Measurements from ENCODE around the gene SPTBN4.

SPTBN4 gene

GRCh38 chr19:40570313-40571004 lies 103.7 kb downstream of the SPTBN4 start:
- Histone ChIP-seq H2BK15ac (ENCODE audit: low read depth, poor library complexity, severe bottlenecking) (peak overlapping the region; percentile 99), H2AK5ac (ENCODE audit: low read length, severe bottlenecking) (peak overlapping the region; percentile 61), H3K14ac (ENCODE audit: low read length in 2 of 2) (peak overlapping the region in 1 of 2 experiments; percentile 37), H3K18ac (ENCODE audit: low read depth in 1 of 2, low read length in 2 of 2) (peak overlapping the region; percentile 87 to 99), H3K36me3 (ENCODE audit: control insufficient read depth in 1 of 2, insufficient read depth in 2 of 2, low read depth in 1 of 2, low read length in 2 of 2) (no peaks in the 10 kb centered on the region), H3K4ac (ENCODE audit: low read depth in 1 of 2, low read length in 2 of 2) (peak overlapping the region; percentile 62 to 94), H3K9me3 (ENCODE audit: control insufficient read depth, low read length) (no peaks in the 10 kb centered on the region), H2BK12ac (ENCODE audit: low read length in 2 of 2) (peak overlapping the region; percentile 59 to 78), H4K8ac (ENCODE audit: low read length) (peak overlapping the region; percentile 98), H3K4me2 (ENCODE audit: low read length, poor library complexity, severe bottlenecking) (peak overlapping the region; percentile 96), H2BK120ac (ENCODE audit: low read depth, low read length) (peak overlapping the region; percentile 96), H3K9ac (ENCODE audit: low read length) (peak overlapping the region; percentile 96), H2AFZ (ENCODE audit: low read depth, low read length) (peak overlapping the region; percentile 59), H3K27me3 (ENCODE audit: control insufficient read depth in 1 of 2, insufficient read depth in 1 of 2, low read length in 2 of 2) (peaks cover 10 to 31% of the 10 kb centered on the region in 2 experiments), H3K4me1 (ENCODE audit: control insufficient read depth, insufficient read depth, low read depth, low read length) (peaks cover 18% of the 10 kb centered on the region), H3K79me1 (replicated peaks; ENCODE audit: low read length, poor library complexity, severe bottlenecking) (no peaks in the 10 kb centered on the region), H3K23ac (ENCODE audit: low read length in 2 of 2) (no peak overlapping the region), H3K4me3 (ENCODE audit: insufficient read depth in 1 of 2, low read depth in 1 of 2, low read length in 2 of 2) (peak overlapping the region; percentile 76 to 80), H3K27ac (ENCODE audit: low read length, poor library complexity, severe bottlenecking) (peak overlapping the region; percentile 68), H4K91ac (ENCODE audit: low read length) (peak overlapping the region; percentile 98), H2BK5ac (ENCODE audit: low read depth, low read length, poor library complexity, severe bottlenecking) (peak overlapping the region; percentile 85)
- DNase-seq: peak; percentile 99
- WGBS: under 1% methylated on average over 53 of the region's 53 CpGs

GRCh38 chr19:40571005-40571318 lies 104.2 kb downstream of the SPTBN4 start:
- no peak overlapping the region for H3K9ac ChIP-seq (ENCODE audit: low read length)
- peak overlapping the region in 1 of 2 experiments; percentile 36 for H3K4me3 ChIP-seq (ENCODE audit: insufficient read depth in 1 of 2, low read depth in 1 of 2, low read length in 2 of 2)
- H3K27ac ChIP-seq (ENCODE audit: low read length, poor library complexity, severe bottlenecking): no peak overlapping the region
- no peak overlapping the region for H4K91ac ChIP-seq (ENCODE audit: low read length)
- H2BK15ac ChIP-seq (ENCODE audit: low read depth, poor library complexity, severe bottlenecking): no peak overlapping the region
- WGBS: 56% methylated on average over 3 of the region's 3 CpGs
- H3K23ac ChIP-seq (ENCODE audit: low read length in 2 of 2): no peak overlapping the region
- no peak for DNase-seq
- H3K4me1 ChIP-seq (ENCODE audit: control insufficient read depth, insufficient read depth, low read depth, low read length): peaks cover 19% of the 10 kb centered on the region
- H3K18ac ChIP-seq (ENCODE audit: low read depth in 1 of 2, low read length in 2 of 2): no peak overlapping the region
- H2BK5ac ChIP-seq (ENCODE audit: low read depth, low read length, poor library complexity, severe bottlenecking): no peak overlapping the region
- no peak overlapping the region for H3K4ac ChIP-seq (ENCODE audit: low read depth in 1 of 2, low read length in 2 of 2)
- H3K79me1 ChIP-seq (replicated peaks; ENCODE audit: low read length, poor library complexity, severe bottlenecking): no peaks in the 10 kb centered on the region
- H3K27me3 ChIP-seq (ENCODE audit: control insufficient read depth in 1 of 2, insufficient read depth in 1 of 2, low read length in 2 of 2): peaks cover 5 to 26% of the 10 kb centered on the region in 2 experiments
- H2BK12ac ChIP-seq (ENCODE audit: low read length in 2 of 2): no peak overlapping the region
- peak overlapping the region; percentile 29 for H4K8ac ChIP-seq (ENCODE audit: low read length)
- no peaks in the 10 kb centered on the region for H3K9me3 ChIP-seq (ENCODE audit: control insufficient read depth, low read length)
- no peak overlapping the region for H3K14ac ChIP-seq (ENCODE audit: low read length in 2 of 2)
- no peak overlapping the region for H2BK120ac ChIP-seq (ENCODE audit: low read depth, low read length)
- H2AK5ac ChIP-seq (ENCODE audit: low read length, severe bottlenecking): no peak overlapping the region
- H2AFZ ChIP-seq (ENCODE audit: low read depth, low read length): no peak overlapping the region
- H3K4me2 ChIP-seq (ENCODE audit: low read length, poor library complexity, severe bottlenecking): peak overlapping the region; percentile 35
- no peaks in the 10 kb centered on the region for H3K36me3 ChIP-seq (ENCODE audit: control insufficient read depth in 1 of 2, insufficient read depth in 2 of 2, low read depth in 1 of 2, low read length in 2 of 2)

- Histone ChIP-seq H3K18ac (ENCODE audit: low read depth in 1 of 2, low read length in 2 of 2) (no peak overlapping the region), H2BK120ac (ENCODE audit: low read depth, low read length) (no peak overlapping the region), H3K36me3 (ENCODE audit: control insufficient read depth in 1 of 2, insufficient read depth in 2 of 2, low read depth in 1 of 2, low read length in 2 of 2) (no peaks in the 10 kb centered on the region), H4K91ac (ENCODE audit: low read length) (no peak overlapping the region), H3K27ac (ENCODE audit: low read length, poor library complexity, severe bottlenecking) (no peak overlapping the region), H3K9me3 (ENCODE audit: control insufficient read depth, low read length) (no peaks in the 10 kb centered on the region), H3K23ac (ENCODE audit: low read length in 2 of 2) (no peak overlapping the region), H3K4me3 (ENCODE audit: insufficient read depth in 1 of 2, low read depth in 1 of 2, low read length in 2 of 2) (no peak overlapping the region), H3K4ac (ENCODE audit: low read depth in 1 of 2, low read length in 2 of 2) (no peak overlapping the region), H2AFZ (ENCODE audit: low read depth, low read length) (no peak overlapping the region), H2AK5ac (ENCODE audit: low read length, severe bottlenecking) (peak overlapping the region; percentile 56), H3K4me1 (ENCODE audit: control insufficient read depth, insufficient read depth, low read depth, low read length) (peaks cover 22% of the 10 kb centered on the region), H3K4me2 (ENCODE audit: low read length, poor library complexity, severe bottlenecking) (no peak overlapping the region), H3K79me1 (replicated peaks; ENCODE audit: low read length, poor library complexity, severe bottlenecking) (no peaks in the 10 kb centered on the region), H3K14ac (ENCODE audit: low read length in 2 of 2) (no peak overlapping the region), H4K8ac (ENCODE audit: low read length) (no peak overlapping the region), H2BK15ac (ENCODE audit: low read depth, poor library complexity, severe bottlenecking) (no peak overlapping the region), H3K9ac (ENCODE audit: low read length) (no peak overlapping the region), H2BK12ac (ENCODE audit: low read length in 2 of 2) (no peak overlapping the region), H3K27me3 (ENCODE audit: control insufficient read depth in 1 of 2, insufficient read depth in 1 of 2, low read length in 2 of 2) (peaks cover 0 to 16% of the 10 kb centered on the region in 2 experiments), H2BK5ac (ENCODE audit: low read depth, low read length, poor library complexity, severe bottlenecking) (no peak overlapping the region)
- no peak for DNase-seq
- WGBS: 77% methylated on average over 10 of the region's 10 CpGs
Measured at GRCh38 chr19:40571831-40572495, 105.2 kb downstream of the SPTBN4 start.

- no peak overlapping the region for H3K4me3 ChIP-seq (ENCODE audit: insufficient read depth in 1 of 2, low read depth in 1 of 2, low read length in 2 of 2)
- no peak overlapping the region for H3K23ac ChIP-seq (ENCODE audit: low read length in 2 of 2)
- peak overlapping the region; percentile 18 for H2AFZ ChIP-seq (ENCODE audit: low read depth, low read length)
- no peak overlapping the region for H3K4me2 ChIP-seq (ENCODE audit: low read length, poor library complexity, severe bottlenecking)
- no peak overlapping the region for H2BK5ac ChIP-seq (ENCODE audit: low read depth, low read length, poor library complexity, severe bottlenecking)
- no peak overlapping the region for H3K18ac ChIP-seq (ENCODE audit: low read depth in 1 of 2, low read length in 2 of 2)
- H3K27ac ChIP-seq (ENCODE audit: low read length, poor library complexity, severe bottlenecking): no peak overlapping the region
- no peak overlapping the region for H3K14ac ChIP-seq (ENCODE audit: low read length in 2 of 2)
- H2BK15ac ChIP-seq (ENCODE audit: low read depth, poor library complexity, severe bottlenecking): peak overlapping the region; percentile 61
- peaks cover 13% of the 10 kb centered on the region for H3K4me1 ChIP-seq (ENCODE audit: control insufficient read depth, insufficient read depth, low read depth, low read length)
- no peak overlapping the region for H3K4ac ChIP-seq (ENCODE audit: low read depth in 1 of 2, low read length in 2 of 2)
- peak overlapping the region; percentile 83 for H4K8ac ChIP-seq (ENCODE audit: low read length)
- H3K36me3 ChIP-seq (ENCODE audit: control insufficient read depth in 1 of 2, insufficient read depth in 2 of 2, low read depth in 1 of 2, low read length in 2 of 2): peaks cover 7 to 17% of the 10 kb centered on the region in 2 experiments
- H2BK12ac ChIP-seq (ENCODE audit: low read length in 2 of 2): peak overlapping the region in 1 of 2 experiments; percentile 21
- no peak overlapping the region for H2BK120ac ChIP-seq (ENCODE audit: low read depth, low read length)
- no peak overlapping the region for H3K9ac ChIP-seq (ENCODE audit: low read length)
- peak overlapping the region; percentile 55 for H4K91ac ChIP-seq (ENCODE audit: low read length)
- H3K79me1 ChIP-seq (replicated peaks; ENCODE audit: low read length, poor library complexity, severe bottlenecking): peaks cover 11% of the 10 kb centered on the region
- no peak overlapping the region for H2AK5ac ChIP-seq (ENCODE audit: low read length, severe bottlenecking)
- H3K27me3 ChIP-seq (ENCODE audit: control insufficient read depth in 1 of 2, insufficient read depth in 1 of 2, low read length in 2 of 2): no peaks in the 10 kb centered on the region
- 59% methylated on average over 17 of the region's 18 CpGs for WGBS
- H3K9me3 ChIP-seq (ENCODE audit: control insufficient read depth, low read length): no peaks in the 10 kb centered on the region
- no peak for DNase-seq
Measured at GRCh38 chr19:40575326-40575725, 108.5 kb downstream of the SPTBN4 start.
